Activated CD4-positive, CD25-positive, alpha-beta regulatory T cell treated with anti-CD3 and anti-CD28 coated beads, Interleukin-2, amount 50 U/mL, for 24 hours (primary cell): Measurements from ENCODE around the gene COP1.
"Not testable (repeated sequence)": the region's sequence is repeated elsewhere in the genome, so short reads cannot be mapped to it uniquely, and the experiment has no call there.

Source experiments
- ATAC-seq, 2 donors: fragments of 150-1000 bp; cut with Tn5 transposase; one replicate each; pipeline ENCODE4 v1.10.0; 2021; ENCODE audit warnings: mild to moderate bottlenecking in 1 of 2, moderate library complexity in 1 of 2

Gene COP1

DNA sequence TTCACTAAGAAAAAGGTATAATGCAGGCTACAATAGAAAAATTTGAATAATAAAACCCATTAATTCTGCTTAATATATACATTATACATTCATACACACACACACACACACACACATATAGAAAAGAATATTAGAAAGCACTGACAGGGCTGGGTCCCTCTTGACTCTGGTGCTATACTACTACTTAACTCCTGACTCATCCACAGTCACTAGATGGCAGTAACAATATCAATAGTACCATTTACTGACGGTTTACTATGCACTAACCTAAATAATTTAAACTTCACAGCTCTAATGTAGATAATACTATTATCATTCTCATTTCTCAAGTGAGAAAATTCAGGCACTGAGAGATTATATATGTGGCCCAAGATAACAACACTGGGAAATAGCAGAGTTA, 87.5 kb downstream of the COP1 start:
- ATAC-seq: peak; percentile 46 to 63

DNA sequence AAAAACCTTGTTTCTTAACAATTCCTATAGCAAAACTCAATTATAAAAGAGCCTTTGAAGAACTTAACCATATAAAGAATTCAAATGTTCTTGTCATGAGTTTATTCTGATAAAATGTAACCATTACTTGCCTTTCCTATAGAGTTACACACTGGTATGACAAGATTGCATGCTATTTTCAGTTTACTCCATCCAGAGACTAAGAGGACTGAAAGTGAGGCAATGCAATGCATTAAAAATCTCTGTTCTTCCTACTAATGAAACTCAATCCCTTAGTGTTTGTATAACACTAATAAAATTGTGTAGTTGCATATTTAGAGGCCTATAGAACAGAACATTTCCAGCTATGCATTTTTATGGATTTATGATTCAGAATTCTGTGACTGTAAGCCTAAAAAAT, 88.1 kb downstream of the COP1 start:
- ATAC-seq: no peak

DNA sequence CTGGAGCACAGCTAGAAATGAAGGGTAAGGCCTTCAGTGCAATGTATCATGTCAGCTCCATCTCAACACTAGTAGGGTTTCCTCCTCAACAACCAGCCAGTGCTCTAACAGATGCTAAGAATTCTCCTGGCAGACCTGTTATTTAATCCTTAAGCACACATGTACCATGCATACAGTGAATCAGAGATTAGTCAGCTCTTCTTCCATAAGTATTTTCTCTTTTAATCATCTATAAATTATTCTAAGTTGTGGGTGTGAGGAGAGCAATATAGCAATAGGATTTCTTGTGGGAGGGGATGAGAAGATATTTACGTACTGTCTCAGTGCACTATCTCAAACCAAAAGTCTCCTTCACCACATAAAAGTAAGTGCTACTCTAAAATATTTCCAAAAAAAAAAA, 95.3 kb downstream of the COP1 start:
- ATAC-seq: no peak

DNA sequence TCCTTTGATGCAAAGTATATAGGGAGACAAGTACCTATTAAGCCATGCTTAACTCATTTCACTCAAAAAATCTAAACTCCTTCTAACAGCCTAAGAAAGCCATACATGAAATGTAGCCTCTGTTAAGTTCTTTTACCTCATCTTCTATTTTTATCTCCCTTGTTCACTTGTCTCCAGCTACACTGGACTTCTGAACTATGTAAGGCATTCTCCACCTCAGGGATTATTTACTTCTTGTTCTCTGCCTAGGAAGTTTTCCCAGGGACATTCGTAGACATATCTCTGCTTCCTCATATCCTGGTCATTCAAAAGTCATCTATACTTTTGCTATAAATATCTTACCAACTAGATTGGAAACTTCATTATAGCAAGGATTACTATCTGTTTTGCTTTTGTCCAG, 96.9 kb downstream of the COP1 start:
- no peak for ATAC-seq

DNA sequence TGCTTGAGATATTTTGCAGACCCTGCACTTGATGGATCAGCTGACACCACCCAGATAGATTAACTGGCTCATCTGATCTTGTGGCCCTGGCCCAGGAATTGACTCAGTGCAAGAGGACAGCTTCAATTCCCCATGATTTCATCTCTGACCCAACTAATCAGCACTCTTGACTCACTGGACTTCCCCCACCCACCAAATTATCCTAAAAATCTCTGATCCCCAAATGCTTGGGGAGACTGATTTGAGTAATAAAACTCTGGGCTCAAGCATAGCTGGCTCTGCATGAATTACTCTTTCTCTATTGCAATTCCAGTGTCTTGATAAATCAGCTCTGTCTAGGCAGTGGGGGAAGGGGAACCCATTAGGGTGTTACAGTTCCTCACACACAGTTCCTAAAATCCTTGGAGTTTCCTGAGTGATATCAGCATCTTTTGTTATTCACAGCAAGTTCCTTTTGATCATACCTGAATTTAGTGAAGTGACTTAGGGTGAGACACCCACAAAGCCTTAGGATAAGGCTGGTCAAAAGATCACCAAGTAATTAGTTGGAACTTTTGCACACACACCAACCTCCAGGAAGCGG, 104.2 kb downstream of the COP1 start:
- peak in 1 of 2 donors; percentile 20 for ATAC-seq

DNA sequence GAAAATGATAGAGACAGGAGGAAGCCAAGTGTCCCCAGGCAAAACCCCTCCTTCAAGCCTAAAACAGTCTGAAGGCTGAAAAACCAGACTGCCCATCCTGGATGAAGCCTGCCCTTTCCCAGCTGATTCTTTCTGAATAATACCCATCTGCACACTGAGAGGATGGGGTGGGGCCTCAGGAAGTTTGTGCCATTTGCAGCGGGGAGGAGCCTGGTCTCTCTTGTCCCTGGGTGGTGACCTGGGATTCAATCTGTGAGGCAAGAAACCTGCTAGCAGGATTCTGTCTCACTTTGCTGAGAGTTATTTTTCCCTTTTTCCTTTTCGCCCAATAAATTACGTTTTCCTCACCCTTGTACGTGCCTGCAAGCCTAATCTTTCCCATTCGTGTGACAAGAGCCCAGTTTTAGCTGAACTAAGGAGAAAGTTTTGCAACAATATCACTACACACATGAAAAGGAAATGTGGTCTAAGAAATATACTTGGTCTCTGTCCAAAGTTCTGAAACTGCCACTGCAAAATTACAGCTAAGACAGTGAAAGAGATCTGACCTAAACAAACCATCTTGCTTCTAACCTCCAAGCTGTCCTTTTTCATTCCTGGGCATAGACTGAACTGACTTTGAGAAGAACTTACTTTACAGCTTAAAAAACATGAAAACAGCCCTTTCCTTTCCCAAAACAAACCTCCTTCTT, 105.0 kb downstream of the COP1 start:
- no peak for ATAC-seq

DNA sequence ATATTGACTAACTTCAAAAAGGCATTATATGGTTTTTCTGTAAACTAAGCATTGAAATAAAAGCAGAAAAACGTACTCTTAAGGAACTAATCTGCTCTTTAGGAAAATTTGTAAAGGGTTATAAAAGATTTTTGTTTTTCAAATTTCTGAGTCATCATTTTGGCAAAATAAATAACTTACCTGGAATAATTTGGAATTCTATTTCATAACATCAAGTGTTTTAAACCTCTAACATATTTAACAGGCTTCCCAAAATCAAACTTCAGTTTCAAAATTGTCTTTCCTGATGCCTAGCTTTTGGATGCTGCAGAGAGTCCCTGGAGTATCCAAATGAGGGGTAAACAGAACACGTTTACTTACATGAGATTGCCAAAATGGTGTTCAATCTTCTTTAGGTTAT, 108.5 kb downstream of the COP1 start:
- ATAC-seq: no peak

DNA sequence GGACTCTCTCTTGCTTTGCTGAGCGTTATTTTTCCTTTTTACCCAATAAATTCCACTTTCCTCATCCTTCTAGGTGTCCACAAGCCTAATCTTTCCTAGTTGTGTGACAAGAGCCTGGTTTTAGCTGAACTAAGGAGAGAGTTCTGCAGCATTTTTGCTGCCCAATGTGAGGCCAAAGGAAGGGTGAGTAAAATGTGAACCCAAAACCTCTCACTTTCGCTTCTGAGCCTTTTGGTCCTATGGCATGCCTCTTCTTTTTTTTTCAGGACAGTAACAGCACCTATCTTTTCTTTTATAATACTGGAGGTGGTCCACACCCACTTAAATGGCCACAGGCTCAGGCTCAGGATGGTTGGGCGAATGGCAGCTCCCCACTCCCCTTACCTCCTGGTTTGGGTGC, 111.1 kb downstream of the COP1 start:
- no peak for ATAC-seq

DNA sequence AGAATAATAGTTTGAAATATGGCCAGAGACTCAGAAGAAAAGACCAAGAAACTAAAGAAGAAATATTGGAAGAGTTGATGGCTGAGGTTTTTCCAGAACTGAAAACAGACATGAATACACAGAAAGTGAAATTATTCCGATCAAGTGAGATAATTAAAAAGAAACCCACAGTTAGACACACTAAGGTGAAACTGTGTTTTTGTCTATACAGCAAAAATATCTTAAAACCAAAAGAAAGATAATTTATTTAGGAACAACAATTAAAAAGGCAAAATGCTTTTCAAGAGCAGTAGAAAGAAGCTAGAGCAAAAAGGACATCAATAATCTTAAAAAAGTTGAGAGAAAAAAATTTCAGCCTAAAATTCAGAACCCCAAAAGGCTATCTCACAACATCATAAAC, 116.3 kb downstream of the COP1 start:
- ATAC-seq: no peak

DNA sequence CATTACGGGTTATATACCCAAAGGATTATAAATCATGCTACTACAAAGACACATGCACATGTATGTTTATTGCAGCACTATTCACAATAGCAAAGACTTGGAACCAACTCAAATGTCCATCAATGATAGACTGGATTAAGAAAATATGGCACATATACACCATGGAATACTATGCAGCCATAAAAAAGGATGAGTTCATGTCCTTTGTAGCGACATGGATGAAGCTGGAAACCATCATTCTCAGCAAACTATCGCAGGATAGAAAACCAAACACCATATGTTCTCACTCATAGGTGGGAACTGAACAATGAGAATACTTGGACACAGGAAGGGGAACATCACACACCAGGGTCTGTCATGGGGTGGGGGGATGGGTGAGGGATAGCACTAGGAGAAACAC, 119.3 kb downstream of the COP1 start:
- ATAC-seq: not testable (repeated sequence)

DNA sequence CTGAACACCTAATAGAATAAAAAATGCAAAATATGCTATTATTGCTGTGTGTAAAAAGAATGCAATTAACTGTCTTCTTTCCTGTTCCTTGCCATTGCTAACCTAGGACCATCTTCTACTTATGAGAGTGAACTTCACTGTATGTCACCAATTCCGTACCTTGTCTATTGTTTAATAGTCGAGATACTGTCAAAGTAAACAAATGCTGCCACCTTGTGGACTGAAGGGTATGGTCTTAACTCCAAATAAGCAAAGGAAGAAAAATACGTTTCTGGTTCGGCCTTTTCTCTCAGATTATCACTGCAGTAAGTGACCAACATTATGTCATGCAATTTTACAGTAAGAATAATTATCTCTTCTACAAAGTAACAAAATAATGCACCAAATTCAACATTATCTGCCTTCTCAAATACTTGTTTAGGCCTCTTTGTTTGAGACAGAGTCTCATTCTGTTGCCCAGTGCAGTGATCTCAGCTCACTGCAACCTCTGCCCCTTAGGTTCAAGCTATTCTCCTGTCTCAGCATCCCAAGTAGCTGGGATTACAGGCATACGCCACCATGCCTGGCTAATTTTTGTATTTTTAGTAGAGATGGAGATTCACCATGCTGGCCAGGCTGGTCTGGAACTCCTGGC, 133.4 kb downstream of the COP1 start:
- ATAC-seq: peak in 1 of 2 donors; percentile 35

DNA sequence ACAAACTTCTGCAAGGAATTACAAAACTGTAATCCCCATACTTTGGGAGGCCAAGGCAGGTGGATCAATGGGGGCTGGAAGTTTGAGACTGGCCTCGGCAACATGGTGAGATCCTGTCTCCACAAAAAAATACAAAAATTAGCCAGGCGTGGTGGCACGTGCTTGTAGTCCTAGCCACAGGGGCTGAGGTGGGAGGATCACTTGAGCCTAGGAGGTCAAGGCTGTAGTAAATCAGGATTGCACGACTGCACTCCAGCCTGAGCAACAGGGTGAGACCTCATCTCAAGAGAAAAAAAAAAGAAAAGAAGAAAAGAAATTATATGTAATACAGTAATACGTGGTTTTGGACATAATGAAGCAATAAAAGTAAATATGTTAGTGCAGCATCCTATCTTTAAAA, 138.2 kb downstream of the COP1 start:
- no peak for ATAC-seq

DNA sequence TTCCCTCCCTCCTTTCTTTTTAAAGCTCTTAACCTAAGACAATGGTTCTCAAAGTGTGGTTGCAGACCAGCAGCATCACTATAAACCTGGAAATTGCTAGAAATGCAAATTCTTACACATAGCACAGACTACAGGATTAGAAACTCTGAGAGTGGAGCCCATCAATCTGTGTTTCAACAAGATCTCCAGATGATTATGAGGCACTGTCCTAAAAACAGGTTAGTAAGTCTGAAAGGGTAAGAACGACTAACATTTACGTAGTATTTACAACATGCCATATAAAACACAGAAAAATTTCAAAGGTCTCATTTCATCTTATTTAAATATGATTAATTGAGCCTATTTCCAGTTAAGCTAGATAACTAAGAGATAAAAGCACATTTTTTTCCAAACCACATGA, 138.8 kb downstream of the COP1 start:
- ATAC-seq: peak in 1 of 2 donors; percentile 24

DNA sequence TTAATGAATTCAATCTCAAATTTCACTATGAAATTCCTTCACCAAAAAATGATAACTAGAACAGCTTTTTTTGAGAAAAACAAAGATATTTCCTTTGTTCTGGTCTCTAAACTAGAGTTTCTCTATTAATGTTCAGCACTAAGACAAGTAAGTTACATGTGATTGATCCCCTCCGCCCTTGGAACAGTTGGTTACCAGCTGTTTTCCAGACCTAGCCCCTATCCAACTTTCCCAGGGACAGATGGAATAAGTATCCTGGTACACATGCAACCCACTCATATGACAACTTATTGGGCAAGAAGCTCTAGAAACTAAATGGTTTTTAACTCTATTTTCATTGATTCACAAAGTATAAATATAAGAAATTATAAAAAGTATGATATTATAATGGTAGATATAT, 140.4 kb downstream of the COP1 start:
- no peak for ATAC-seq

DNA sequence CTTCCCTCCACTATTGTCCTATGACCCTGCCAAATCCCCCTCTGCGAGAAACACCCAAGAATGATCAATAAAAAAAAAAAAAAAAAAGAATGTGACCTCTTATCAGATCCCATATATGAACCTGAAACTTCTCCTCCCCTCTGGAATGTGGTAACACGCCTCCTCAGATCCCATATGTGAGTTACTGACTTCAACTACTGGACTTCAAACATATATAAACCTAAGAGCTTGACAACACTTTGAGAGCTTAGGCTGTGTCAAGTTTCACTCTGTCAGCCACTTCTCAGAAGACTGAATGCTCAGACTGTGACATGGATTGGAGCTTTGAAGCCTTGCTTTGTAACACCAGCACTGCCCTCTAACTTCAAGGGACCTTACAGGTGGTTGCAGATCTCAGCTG, 148.4 kb downstream of the COP1 start:
- ATAC-seq: no peak

DNA sequence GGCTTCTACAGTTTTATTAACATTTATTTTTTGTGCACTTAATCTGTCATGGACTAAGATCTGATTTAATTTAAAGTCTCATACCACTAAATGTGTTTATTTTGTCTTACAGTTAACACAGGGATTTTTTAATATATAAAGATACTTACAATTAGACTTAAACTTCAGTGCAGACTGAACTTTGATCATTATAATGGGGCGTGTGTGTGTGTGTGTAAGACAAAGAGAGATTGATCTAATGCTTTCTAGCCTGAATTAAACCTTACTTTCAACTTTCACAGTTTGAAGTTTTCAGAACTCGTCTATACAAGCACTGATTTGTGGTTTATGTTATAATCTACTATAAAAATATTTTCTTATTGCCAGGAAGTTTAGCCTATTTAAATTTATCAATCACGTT, 150.8 kb downstream of the COP1 start:
- ATAC-seq: no peak

DNA sequence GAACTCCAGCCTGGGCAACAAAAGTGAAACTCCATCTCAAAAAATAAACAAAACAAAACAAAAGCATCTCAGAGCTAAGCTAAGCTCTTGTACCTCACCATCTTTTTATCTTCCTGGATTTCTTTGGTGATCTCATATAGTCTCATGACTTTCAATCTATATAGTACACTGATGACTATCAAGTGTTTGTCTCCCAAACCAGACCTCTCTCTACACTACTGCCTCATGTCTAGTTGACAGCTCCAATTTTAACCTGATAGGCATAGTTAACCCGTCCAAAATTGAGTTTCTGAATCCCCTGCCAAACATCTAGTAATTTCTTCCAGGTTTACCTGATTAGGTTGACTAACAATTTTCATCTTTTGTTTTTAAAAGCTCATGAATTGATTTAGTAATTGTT, 151.7 kb downstream of the COP1 start:
- ATAC-seq: no peak

DNA sequence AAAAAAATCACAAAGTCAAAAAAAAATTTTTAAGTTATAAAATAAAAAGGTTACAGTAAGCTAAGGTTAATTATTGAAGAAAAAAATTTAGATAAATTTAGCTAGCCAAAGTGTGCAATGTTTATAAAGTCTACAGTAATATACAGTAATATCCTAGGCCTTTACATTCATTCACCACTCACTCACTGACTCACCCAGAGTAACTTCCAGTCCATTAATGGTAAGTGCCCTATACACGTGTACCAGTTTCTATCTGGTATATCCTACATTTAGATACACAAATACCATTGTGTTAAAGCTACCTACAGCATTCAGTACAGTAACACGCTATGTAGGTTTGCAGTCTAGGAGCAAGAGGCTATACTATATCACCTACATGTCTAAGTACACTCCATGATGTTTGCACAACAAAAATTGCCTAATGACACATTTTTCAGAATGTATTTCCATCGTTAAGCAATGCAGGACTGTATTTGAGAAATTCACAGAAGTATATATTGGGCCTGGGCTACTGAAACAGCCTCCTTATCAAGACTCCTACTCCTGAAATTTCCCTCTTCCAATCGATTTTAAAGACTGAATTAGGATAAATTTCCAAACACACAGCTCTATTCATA, 155.1 kb downstream of the COP1 start:
- ATAC-seq: no peak

DNA sequence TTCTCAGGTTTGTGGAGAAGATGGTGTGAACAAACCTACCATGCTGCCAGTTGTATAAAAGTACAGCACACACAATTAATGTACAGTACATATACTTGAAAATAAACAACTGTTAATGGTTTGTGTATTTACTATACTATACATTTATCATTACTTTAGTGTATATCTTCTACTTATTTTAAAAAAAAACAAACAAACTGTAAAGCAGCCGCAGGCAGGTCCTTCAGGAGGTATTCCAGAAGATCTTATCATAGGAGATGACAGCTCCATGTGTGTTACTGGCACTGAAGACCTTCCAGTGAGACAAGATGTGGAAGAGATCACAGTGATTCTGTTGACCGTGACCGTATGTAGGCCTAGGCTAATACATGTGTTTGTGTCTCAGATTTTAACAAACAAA, 155.7 kb downstream of the COP1 start:
- ATAC-seq: no peak

DNA sequence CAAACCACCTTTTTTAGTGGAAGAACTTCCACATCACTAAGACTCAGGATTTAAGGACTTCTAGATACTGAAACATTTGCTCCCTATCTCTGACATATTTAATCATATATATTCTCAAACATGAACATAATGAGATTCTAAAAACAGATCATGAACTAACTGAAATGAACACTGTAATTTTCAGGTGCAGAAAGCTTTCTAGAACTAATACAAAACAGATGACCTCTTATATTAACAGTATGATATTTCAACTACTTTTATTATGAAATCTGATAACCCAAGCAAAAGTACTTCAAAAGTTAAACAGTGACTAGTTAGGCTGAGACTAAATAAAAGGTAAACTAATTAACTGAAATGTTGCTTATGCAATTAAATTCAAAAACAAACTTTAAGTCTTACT, 157.5 kb downstream of the COP1 start:
- no peak for ATAC-seq

DNA sequence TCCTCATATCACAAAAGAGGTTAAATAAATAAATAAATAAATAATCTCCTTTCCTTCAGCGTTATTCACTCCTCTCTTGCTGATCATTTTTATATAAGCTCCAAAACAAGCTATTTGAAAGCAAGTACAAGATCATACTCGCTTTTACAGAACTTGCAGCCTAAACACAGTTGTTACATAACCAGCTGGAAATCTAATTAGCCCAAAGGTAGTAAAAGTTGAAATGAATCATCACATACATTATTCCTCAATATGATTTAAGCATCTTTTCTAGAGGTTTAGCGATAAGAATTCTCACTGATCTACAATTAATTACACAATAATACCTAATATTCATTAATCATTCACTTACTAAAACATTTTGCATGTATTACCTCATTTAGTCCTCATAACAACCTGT, 160.2 kb downstream of the COP1 start:
- no peak for ATAC-seq

DNA sequence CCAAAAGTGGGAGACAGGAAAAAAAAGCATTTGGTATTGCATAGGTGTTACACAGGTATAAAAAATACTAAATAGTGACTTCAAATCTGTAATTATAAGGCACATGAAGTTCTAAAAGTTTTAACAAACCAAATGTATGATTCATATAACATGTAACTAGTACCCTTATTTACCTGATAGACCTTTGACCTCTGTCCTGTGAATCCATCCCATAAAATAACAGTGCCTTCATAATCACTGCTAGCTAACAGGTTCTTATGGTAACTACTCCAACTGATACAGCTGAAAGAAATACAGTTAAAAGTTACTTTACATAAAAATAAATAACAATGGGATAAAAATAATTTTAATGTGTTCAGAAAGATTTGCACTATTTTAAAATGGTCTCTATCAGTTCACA, 163.5 kb downstream of the COP1 start:
- no peak for ATAC-seq

DNA sequence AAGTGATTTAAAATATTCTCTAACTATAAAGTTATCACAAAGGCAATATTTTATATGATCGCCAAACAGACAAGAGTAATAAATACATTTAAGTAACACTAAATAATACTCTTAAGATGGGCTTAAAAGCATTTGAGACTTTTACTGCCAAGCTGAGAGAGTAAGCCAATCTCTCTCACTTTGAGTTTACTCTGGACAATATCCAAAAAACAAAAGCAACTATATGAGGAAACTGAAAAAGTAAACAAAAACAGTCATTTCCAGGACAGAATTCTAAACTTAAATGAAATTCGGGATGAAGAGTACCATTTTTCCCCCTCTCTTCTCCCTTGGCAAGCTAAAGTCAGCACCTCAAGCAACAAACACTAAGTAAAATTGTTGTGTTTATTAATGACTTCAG, 173.2 kb downstream of the COP1 start:
- ATAC-seq: no peak

DNA sequence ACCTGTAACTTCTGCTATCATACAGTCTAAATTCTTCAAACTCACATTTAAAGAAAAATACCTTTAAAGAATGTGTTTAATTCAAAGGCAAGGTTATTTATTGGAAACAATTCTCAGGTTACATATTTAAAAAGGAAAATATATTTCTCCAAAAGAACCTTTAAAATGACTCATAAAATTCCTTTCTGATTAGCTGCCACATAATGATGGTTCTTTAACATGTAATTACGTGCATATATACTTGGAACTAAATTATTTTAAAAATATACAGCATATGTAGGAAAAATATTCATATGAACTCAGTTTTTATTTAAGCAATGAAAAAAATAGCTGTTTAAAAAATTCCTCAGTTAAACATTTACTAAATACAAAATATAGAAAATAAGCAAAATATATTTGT, 173.6 kb downstream of the COP1 start:
- no peak for ATAC-seq
